Stimulated activated effector memory CD8-positive, alpha-beta T cell treated with anti-CD3 and anti-CD28 coated beads, Interleukin-12 subunit alpha, Interleukin-12 subunit beta, amount 100 ng/mL, for 72 hours (primary cell): ENCODE measurements around the gene FAM171A2.

Experiments used
- ATAC-seq: fragments of 150-1000 bp; cut with Tn5 transposase; 2 replicates; pipeline ENCODE4 v1.10.0; 2021
- DNase-seq, 2 donors: peaks; one replicate each; pipeline ENCODE4 v3.0.0; 2021 to 2022; ENCODE audit warnings: low spot score in 2 of 2
- H3K27ac Mint-ChIP-seq: one replicate; pipeline ENCODE4 v1.8.0; 2022; ENCODE audit warnings: mild to moderate bottlenecking, mixed read lengths
- H3K36me3 Mint-ChIP-seq: one replicate; pipeline ENCODE4 v1.8.0; 2022; ENCODE audit warnings: mild to moderate bottlenecking, mixed read lengths
- H3K4me1 Mint-ChIP-seq: one replicate; pipeline ENCODE4 v1.8.0; 2022; ENCODE audit warnings: mixed read lengths
- H3K4me3 Mint-ChIP-seq: one replicate; pipeline ENCODE4 v1.8.0; 2022; ENCODE audit warnings: mild to moderate bottlenecking, mixed read lengths
- H3K9me3 Mint-ChIP-seq: one replicate; pipeline ENCODE4 v1.8.0; 2022; ENCODE audit warnings: mixed read lengths

Gene FAM171A2

GRCh38 chr17:44327715-44328449 is 35.8 kb downstream of the FAM171A2 start:
- H3K4me1 Mint-ChIP-seq = peaks cover 25% of the 10 kb centered on the region
- no peak for DNase-seq
- no peak for ATAC-seq
- no peaks in the 10 kb centered on the region for H3K9me3 Mint-ChIP-seq
- no peak overlapping the region for H3K4me3 Mint-ChIP-seq
- H3K27ac Mint-ChIP-seq = peak overlapping the region; percentile 40
- H3K36me3 Mint-ChIP-seq = peaks cover 3% of the 10 kb centered on the region

DNA sequence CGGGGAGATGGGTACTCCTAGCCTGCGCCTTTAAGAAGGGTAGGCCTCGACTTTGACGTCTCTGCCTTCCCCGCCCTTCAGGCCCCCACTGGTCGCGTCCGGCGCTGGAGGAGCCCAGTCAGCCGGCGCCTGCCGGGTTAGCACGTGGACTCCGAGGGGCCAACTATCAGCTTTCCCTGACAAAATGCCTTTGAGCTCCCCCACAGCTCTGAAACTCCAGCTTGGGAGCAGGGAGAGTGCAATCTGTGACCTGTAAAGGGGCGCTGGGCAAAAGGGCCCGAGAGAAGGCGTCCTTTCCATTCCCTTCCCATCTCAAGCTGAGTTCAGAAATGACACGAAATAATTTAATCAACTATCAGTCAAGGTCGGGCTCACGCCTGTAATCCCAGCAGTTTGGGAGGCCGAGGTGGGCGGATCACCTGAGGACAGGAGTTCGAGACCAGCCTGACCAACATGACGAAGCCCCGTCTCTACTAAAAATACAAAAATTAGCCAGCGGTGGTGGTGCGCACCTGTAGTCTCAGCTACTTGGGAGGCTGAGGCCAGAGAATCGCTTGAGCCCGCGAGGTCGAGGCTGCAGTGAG is 36.7 kb downstream of the FAM171A2 start:
- ATAC-seq = peak; percentile 84
- Mint-ChIP-seq H3K27ac (peak overlapping the region; percentile 91), H3K36me3 (peaks cover 10% of the 10 kb centered on the region), H3K4me1 (peaks cover 33% of the 10 kb centered on the region), H3K9me3 (no peaks in the 10 kb centered on the region), H3K4me3 (peak overlapping the region; percentile 91)
- peak; percentile 84 to 94 for DNase-seq

DNA sequence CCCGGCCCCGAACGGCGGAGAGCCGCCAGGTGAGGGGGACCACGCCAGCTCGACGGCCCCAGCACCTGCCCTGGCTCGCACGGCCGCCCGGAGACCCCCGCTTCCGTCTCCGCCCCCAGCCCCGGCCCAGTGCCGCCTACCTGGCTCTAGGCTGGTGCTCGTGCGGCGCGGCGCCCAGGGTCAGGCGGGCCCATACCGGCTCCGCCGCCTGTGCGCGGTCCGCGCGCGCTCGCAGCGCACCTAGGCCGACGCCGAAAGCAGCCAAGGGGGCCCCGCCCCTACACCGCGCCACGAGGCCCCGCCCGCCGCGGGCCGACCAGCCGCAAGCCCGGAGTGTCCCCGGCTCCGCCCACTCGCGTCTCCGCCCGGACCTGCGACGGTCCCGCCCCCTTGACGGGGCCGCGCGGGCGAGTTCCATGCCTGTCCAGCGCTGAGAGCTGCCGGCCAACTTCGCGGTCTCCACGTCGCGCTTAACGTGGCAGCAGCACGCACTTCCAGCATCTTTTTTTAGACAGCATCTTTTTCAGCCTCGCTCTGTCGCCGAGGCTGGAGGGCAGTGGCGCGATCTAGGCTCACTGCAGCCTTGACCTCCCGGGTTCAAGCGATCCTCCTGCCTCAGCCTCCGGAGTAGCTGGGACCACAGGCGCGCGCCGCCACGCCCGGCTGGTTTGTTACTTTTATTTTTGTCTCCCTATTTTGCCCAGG is 38.9 kb downstream of the FAM171A2 start, which contains the start of gene SLC25A39:
Gene SLC25A39 (minus strand): TSS at position 253 of the 705 bp plus-strand sequence. CDS start 1,261 bp downstream, outside the sequence.
- Mint-ChIP-seq H3K4me1 (peaks cover 34% of the 10 kb centered on the region), H3K9me3 (no peaks in the 10 kb centered on the region), H3K27ac (peak within 1 kb of the TSS; percentile 91), H3K36me3 (peaks cover 26% of the 10 kb centered on the region), H3K4me3 (peak within 1 kb of the TSS; percentile 91)
- DNase-seq (peak; percentile 98), ATAC-seq (peak; percentile 84)

DNA sequence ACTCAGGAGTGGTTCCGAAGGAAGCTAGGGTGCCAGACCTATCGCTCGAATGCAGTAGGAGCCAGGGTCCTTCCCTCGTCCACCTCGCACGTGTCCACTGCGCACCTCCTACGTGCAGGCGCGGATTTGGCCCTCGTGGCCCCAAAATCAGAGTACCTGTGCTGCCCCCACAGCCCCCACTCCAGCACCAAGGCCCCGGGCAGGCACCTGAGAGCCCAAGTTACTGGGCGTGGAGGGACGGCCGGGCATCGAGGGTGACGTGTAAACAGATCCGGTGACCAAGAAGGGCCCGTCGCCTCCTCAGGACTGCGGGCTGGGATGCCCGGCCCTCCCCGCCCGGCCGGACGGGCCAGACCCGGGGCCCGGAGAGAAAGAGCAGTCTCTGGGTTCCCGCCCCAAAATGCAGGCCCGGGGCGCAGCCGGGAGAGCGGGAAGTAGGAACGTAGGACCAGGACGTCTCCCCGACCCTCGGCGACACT is 39.5 kb downstream of the FAM171A2 start:
- no peaks in the 10 kb centered on the region for H3K9me3 Mint-ChIP-seq
- peaks cover 32% of the 10 kb centered on the region for H3K36me3 Mint-ChIP-seq
- peaks cover 34% of the 10 kb centered on the region for H3K4me1 Mint-ChIP-seq
- ATAC-seq (no peak), DNase-seq (no peak)
- no peak overlapping the region for H3K27ac Mint-ChIP-seq
- H3K4me3 Mint-ChIP-seq = peak overlapping the region; percentile 91

DNA sequence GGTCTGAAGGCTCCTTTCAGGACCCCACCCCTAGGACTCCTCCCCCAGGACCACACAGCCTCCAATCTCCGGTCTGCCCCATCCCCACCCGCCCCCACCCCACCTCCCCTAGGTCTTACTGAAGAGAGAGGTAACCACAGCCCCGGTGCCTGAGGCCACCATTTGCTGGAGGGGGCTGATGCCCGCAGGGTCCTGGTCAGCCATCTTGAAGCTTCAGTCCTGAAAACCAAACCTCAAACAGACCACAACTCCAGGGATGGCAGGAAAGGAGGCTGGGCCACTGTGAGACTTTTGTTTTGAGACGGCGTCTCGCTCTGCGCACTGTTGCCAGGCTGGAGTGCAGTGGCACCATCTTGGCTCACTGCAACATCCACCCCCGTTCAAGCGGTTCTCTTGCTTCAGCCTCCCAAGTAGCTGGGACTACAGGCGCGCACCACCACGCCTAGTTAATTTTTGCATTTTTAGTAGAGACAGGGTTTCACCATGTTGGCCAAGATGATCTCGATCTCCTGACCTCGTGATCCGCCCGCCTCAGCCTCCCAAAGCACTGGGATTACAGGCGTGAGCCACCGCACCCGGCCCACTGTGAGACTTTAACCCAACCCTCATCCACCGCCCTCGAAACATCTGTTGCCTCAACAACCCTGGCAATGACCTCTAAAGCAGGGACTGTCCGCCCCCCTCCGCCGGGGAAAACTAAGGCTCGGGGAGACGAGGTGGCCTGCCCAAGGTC is 40.1 kb downstream of the FAM171A2 start:
- Mint-ChIP-seq H3K27ac (no peak overlapping the region), H3K4me3 (peak overlapping the region; percentile 91), H3K4me1 (peaks cover 35% of the 10 kb centered on the region), H3K9me3 (no peaks in the 10 kb centered on the region), H3K36me3 (peaks cover 32% of the 10 kb centered on the region)
- ATAC-seq (no peak), DNase-seq (no peak)

- peaks cover 39% of the 10 kb centered on the region for H3K4me1 Mint-ChIP-seq
- H3K4me3 Mint-ChIP-seq = peak overlapping the region; percentile 91
- peaks cover 32% of the 10 kb centered on the region for H3K36me3 Mint-ChIP-seq
- DNase-seq (no peak), ATAC-seq (no peak)
- no peak overlapping the region for H3K27ac Mint-ChIP-seq
- H3K9me3 Mint-ChIP-seq = no peaks in the 10 kb centered on the region
Measured at GRCh38 chr17:44322236-44322895, 41.3 kb downstream of the FAM171A2 start.

GRCh38 chr17:44321246-44322120 is 42.2 kb downstream of the FAM171A2 start:
- ATAC-seq (no peak), DNase-seq (no peak)
- Mint-ChIP-seq H3K4me1 (peaks cover 34% of the 10 kb centered on the region), H3K36me3 (peaks cover 32% of the 10 kb centered on the region), H3K4me3 (no peak overlapping the region), H3K27ac (no peak overlapping the region), H3K9me3 (no peaks in the 10 kb centered on the region)

DNA sequence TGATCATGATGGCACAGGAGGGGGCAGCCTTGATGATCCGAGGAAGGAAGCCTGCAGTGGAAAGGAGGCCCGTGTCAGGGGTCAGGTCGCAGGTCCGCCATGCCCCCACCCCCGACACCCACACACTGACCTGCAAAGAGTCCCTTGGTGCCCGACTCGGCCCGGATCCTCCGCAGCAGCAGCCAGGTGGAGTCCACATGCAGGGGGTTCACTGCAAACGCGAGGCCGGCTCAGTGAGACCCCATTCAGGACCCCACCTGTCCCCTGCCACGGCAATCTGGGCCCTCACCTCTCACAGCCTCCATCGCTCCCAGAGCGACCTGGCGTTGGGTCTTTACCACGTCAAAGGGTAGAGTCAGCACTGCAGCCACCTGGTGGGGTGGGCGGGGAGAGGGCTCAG is 43.6 kb downstream of the FAM171A2 start:
- peaks cover 32% of the 10 kb centered on the region for H3K36me3 Mint-ChIP-seq
- H3K4me3 Mint-ChIP-seq = no peak overlapping the region
- H3K9me3 Mint-ChIP-seq = no peaks in the 10 kb centered on the region
- H3K4me1 Mint-ChIP-seq = peaks cover 46% of the 10 kb centered on the region
- H3K27ac Mint-ChIP-seq = no peak overlapping the region
- ATAC-seq = no peak
- no peak for DNase-seq

DNA sequence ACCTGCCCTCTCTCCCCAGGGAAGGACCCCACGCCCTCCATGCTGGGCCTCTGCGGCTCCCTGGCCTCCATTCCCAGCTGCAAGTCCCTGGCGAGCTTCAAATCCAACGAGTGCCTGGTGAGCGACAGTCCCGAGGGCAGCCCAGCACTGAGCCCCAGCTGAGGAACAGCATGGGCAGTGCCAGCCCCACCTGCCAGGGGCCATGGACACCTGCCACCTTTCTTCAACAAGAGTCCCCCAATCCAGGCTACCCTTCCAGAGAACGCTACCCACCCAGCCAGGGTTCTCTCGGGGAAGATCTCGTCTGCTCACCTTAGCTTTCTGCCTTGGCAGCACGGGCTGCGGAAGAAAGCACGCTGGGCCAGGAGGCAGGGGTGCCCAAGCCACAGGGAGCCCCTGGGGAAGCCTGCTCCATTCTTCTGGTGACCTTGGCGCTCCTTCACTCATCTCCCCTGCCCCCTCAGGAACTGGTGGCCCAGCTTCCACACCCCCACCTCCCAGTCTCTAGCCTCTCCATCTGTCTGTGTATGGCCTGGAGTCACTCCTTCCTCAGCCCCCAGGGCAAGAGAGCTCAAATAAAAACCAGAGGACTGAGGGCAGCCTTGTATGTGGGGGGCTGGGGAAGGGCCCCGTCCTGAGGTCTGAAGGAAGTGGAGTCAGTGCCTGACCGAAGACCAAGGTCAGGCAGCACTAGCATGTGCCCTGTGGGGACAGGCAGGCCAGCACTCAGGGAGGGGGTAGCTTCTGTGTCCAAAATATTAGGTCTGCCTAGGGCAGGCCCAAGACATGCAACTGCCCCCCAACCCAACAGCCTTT is 45.4 kb downstream of the FAM171A2 start:
- DNase-seq = no peak
- no peak for ATAC-seq

DNA sequence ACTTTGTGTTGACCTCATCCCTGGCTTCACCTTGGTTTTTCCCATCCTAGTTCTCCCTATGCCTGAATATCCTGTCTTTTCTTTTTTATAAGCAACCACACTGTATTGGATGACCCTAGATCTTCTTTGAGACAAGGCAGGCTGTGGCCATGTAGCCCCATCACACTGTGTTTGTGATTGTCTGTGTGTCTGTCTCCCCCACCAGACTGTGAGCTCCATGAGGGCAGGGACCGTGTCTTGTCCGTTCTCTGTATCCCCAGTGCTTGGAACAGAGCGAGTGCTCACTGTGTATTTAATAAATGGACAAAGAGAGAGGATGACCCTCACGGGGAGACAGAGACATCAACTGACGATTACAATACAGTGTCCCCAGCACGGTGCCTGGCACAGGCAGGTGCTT is 46.1 kb downstream of the FAM171A2 start:
- peaks cover 28% of the 10 kb centered on the region for H3K36me3 Mint-ChIP-seq
- H3K4me1 Mint-ChIP-seq = peaks cover 30% of the 10 kb centered on the region
- DNase-seq = no peak
- no peak for ATAC-seq
- H3K9me3 Mint-ChIP-seq = no peaks in the 10 kb centered on the region
- H3K27ac Mint-ChIP-seq = no peak overlapping the region
- no peak overlapping the region for H3K4me3 Mint-ChIP-seq

More for the DNA sequence above, 45.4 kb downstream of the FAM171A2 start:
- H3K36me3 Mint-ChIP-seq = peaks cover 32% of the 10 kb centered on the region
- H3K27ac Mint-ChIP-seq = no peak overlapping the region
- H3K9me3 Mint-ChIP-seq = no peaks in the 10 kb centered on the region
- H3K4me1 Mint-ChIP-seq = peaks cover 37% of the 10 kb centered on the region
- H3K4me3 Mint-ChIP-seq = no peak overlapping the region

DNA sequence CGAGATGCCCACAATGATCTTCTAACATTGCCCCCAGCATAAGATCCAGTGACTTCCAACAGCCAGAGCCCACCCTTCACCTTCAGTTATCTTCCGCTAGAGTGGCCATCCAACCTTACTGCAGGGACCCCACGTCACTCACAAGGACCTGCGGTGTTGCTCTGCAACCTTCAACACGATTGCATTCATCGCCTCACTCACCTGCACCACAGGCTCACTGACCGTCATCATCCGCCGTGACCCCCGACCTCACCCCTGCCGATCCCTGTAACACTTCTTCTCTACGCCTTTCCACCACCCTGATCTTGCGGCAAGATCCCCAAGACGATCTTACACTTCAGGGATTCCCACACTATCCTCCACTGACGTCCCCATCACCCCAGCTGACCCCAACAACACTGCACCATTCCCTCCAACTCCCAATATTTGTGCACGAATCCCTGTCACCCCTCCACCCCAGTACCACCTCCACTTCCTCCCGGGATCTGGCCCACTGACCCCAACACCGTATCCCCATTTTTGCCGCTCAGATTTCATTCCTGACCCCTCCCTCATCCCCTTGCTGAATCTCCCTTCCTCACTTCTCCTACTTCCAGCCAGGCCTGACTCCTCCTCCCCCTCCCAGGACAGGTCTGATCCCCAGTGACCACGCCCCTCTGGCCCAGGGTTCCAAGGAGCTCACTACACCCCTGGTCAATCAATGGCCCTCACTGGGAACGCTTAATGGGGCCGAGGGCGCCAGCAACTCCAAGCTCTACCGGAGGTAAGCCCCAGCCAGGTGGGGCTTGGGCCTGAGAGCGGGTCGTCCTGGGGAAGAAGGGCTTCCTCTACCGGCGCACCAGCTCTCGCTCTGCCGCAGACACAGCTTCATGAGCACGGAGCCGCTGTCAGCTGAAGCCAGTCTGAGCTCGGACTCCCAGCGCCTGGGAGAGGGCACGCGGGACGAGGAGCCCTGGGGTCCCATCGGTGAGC is 47.6 kb downstream of the FAM171A2 start:
- no peak overlapping the region for H3K27ac Mint-ChIP-seq
- H3K4me3 Mint-ChIP-seq = peak overlapping the region; percentile 72
- ATAC-seq = no peak
- peaks cover 19% of the 10 kb centered on the region for H3K4me1 Mint-ChIP-seq
- peaks cover 13% of the 10 kb centered on the region for H3K36me3 Mint-ChIP-seq
- H3K9me3 Mint-ChIP-seq = no peaks in the 10 kb centered on the region
- DNase-seq = no peak

- DNase-seq (no peak), ATAC-seq (peak; percentile 65)
- Mint-ChIP-seq H3K9me3 (no peaks in the 10 kb centered on the region), H3K27ac (no peak overlapping the region), H3K4me1 (peaks cover 18% of the 10 kb centered on the region), H3K4me3 (peak overlapping the region; percentile 72), H3K36me3 (peaks cover 7% of the 10 kb centered on the region)
Measured at GRCh38 chr17:44314869-44315661, 48.6 kb downstream of the FAM171A2 start.
